ENCODE data around the gene PIEZO2.

Gene PIEZO2

DNA sequence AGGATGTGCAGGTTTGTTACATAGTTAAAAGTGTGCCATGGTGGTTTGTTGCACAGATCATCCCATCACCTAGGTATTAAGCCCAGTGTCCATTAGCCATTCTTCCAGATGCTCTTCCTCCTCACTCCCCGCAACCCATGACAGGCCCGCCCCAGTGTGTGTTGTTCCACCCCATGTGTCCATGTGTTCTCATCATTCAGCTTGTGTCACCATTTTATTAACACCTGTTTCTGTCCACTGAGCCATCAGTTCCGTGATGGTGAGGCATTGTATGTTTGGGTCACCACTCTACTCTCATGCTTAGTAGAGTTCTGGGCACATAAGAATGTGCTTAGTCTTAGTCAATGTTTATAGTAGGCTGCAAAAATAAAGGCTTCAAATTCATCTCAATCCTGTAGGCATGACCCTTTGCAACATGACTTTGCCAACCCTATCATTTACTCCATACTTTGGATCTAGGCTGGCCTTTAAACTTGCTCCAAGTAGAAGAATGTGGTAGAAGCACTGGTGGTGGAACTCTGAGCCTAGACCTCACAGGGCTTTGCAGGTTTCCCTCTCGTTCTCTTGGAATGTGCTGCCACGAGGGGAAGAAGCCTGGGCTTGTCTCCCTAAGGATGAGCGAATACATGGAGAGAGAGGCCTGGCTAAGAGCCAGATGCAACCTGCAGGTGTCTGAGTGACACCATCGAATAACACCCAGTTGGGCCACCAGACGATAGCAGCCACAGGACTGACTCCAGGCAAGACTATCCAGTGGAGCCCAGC lies 462.0 kb downstream of the PIEZO2 start:
- H3K27ac ChIP-seq (replicated peaks) = no peak overlapping the region
- TF ChIP-seq REST (IDR thresholded peaks at IDR 0.05; ENCODE audit: insufficient replicate concordance, low read depth) = no peak
- no peak for TF ChIP-seq SPI1 (IDR thresholded peaks at IDR 0.05; ENCODE audit: borderline replicate concordance, low read depth)
- no peak for TF ChIP-seq GABPA (IDR thresholded peaks at IDR 0.05; ENCODE audit: low read depth)
- TF ChIP-seq POLR2AphosphoS5 (IDR thresholded peaks at IDR 0.05; ENCODE audit: low read depth) = no peak
- TF ChIP-seq CTCF (IDR thresholded peaks at IDR 0.05; ENCODE audit: insufficient read depth, low read length) = no peak
- no peak overlapping the region for H3K4me3 ChIP-seq (replicated peaks; ENCODE audit: insufficient read depth, low read length)
- peaks cover 5% of the 10 kb centered on the region for H3K27me3 ChIP-seq (ENCODE audit: insufficient read depth, poor library complexity, severe bottlenecking)
- DNase-seq (ENCODE audit: low read depth in 1 of 2, low spot score in 1 of 2) = no peak

- no peak overlapping the region for H3K4me3 ChIP-seq (replicated peaks; ENCODE audit: insufficient read depth, low read length)
- H3K27ac ChIP-seq (replicated peaks) = no peak overlapping the region
- peaks cover 5% of the 10 kb centered on the region for H3K27me3 ChIP-seq (ENCODE audit: insufficient read depth, poor library complexity, severe bottlenecking)
- DNase-seq (ENCODE audit: low read depth in 1 of 2, low spot score in 1 of 2) = no peak
- TF ChIP-seq SPI1 (IDR thresholded peaks at IDR 0.05; ENCODE audit: borderline replicate concordance, low read depth) (no peak), GABPA (IDR thresholded peaks at IDR 0.05; ENCODE audit: low read depth) (no peak), REST (IDR thresholded peaks at IDR 0.05; ENCODE audit: insufficient replicate concordance, low read depth) (no peak), CTCF (IDR thresholded peaks at IDR 0.05; ENCODE audit: insufficient read depth, low read length) (no peak), POLR2AphosphoS5 (IDR thresholded peaks at IDR 0.05; ENCODE audit: low read depth) (no peak)
These were observed 463.1 kb downstream of the PIEZO2 start for GRCh38 chr18:10686308-10686707.

- no peak overlapping the region for H3K4me3 ChIP-seq (replicated peaks; ENCODE audit: insufficient read depth, low read length)
- DNase-seq (ENCODE audit: low read depth in 1 of 2, low spot score in 1 of 2) = no peak
- no peak for TF ChIP-seq CTCF (IDR thresholded peaks at IDR 0.05; ENCODE audit: insufficient read depth, low read length)
- TF ChIP-seq GABPA (IDR thresholded peaks at IDR 0.05; ENCODE audit: low read depth) = no peak
- TF ChIP-seq REST (IDR thresholded peaks at IDR 0.05; ENCODE audit: insufficient replicate concordance, low read depth) = no peak
- no peak for TF ChIP-seq POLR2AphosphoS5 (IDR thresholded peaks at IDR 0.05; ENCODE audit: low read depth)
- no peak overlapping the region for H3K27ac ChIP-seq (replicated peaks)
- peaks cover 5% of the 10 kb centered on the region for H3K27me3 ChIP-seq (ENCODE audit: insufficient read depth, poor library complexity, severe bottlenecking)
These were observed 463.9 kb downstream of the PIEZO2 start for GRCh38 chr18:10685484-10685883.
